Measurements from ENCODE around the gene DTX1.

The DTX1 gene

GRCh38 chr12:113055594-113056380, 743 bp upstream of the DTX1 start:
- no peak for DNase-seq

- DNase-seq = no peak
Observed at GRCh38 chr12:113056381-113056630, 224 bp upstream of the DTX1 start.

DNA sequence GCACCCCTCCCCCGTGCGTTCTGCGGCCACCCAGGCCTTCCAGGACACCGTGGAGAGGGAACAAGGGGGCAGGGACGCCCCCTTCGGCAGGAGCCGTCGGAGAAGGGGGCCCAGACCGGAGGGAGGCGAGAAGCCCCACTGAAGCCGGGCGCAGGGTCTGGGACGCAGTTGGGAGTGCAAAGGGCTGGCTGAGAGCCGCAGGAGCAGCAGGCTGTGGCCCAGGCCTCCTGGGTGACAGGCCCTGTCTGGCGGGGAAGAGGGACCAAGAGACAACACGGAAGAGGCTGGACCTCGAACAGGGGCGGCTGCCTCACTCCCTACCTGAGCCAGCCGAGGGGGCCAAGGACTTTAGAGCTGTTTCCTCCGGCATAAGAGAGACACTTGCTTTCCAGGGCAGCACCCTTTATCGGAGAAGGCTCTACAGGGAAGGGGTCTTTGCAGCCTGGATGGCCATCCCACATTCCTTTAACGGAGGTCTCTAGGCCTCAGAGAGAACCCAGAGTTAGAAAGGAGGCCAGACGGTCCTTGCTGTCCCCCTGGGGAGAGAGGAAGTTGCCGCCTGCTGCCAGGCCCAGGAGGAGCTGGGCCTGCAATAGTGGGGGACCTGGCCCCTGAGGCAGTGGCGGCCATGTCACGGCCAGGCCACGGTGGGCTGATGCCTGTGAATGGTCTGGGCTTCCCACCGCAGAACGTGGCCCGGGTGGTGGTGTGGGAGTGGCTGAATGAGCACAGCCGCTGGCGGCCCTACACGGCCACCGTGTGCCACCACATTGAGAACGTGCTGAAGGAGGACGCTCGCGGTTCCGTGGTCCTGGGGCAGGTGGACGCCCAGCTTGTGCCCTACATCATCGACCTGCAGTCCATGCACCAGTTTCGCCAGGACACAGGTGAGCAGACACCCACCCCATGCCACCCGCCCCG, 1.3 kb downstream of the DTX1 start:
- DNase-seq = no peak

DNA sequence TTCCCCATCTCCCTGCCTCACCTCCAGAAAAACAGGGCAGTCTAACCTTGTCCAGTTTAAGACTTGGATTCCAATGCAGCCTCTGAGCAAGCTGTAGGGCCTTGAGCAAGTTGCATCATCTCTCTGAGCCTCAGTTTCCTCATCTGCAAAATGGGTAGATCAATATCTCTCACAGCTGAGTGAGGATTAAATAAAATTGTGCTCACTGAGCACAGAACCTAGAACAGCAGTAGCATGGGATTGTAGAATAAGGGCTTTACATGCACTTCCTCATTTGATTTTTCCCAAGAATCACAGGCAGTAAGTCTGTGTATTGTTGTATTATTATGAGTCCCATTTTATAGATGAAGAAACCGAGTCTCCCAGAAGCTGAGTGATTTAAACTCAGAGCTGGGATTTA, 2.0 kb downstream of the DTX1 start:
- DNase-seq = no peak

DNA sequence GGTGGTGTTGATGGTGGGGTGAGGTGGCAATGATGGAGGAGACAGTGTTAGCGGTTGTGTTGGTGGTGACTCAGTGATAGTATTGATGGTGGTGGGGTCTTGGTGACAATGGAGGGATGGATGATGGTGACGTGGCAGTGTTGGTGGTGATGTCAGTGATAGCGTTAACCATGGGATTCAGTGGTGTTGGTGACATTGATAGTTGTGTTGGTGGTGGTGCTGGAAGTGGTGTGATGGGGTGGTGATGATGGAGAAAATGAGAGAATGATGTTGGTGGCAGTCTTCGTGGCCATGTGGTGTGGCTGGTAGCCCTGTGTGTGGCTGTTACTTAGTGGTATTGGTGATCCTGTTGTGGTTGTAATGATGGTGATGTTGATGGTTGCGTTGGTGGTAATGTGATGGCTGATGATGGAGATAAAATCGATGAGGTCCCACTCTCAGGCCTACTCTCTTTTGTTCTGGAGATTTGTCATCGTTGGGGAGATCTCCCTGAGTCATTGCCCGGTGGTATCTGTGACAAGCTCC, 2.6 kb downstream of the DTX1 start:
- DNase-seq = no peak

DNA sequence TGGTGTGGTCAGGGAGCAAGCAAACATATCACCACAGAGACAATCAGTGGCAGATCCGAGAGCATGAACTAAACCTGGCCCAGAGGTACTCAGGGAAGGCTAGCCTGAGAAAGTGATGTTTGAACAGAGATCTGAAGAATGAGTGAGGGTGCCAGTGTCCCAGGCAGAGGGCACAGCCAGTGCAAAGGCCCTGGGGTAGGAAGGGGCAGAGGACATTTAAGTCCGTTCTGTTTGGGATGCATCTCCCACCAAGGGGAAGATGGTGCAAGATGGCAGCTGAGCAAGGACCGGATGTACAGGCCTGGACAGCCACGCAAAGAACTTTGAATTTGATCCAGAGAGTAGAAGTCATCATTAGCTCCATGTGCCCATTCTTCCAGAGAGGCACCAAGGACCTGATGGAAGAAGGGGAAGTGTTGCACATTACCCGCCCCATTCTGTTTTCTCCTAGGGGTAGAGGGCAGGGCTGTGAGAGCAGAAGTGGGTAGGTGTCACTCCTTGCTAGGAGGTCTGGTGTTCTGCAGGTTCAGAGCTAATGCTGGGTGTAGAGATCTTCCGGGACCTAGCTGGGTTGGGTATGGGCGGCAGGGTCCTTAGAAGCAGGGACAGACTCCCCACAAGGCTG, 3.9 kb downstream of the DTX1 start:
- DNase-seq = no peak

- no peak for DNase-seq
Observed at GRCh38 chr12:113061061-113061694, 4.6 kb downstream of the DTX1 start.

GRCh38 chr12:113062502-113063395, 6.2 kb downstream of the DTX1 start:
- DNase-seq = no peak

DNA sequence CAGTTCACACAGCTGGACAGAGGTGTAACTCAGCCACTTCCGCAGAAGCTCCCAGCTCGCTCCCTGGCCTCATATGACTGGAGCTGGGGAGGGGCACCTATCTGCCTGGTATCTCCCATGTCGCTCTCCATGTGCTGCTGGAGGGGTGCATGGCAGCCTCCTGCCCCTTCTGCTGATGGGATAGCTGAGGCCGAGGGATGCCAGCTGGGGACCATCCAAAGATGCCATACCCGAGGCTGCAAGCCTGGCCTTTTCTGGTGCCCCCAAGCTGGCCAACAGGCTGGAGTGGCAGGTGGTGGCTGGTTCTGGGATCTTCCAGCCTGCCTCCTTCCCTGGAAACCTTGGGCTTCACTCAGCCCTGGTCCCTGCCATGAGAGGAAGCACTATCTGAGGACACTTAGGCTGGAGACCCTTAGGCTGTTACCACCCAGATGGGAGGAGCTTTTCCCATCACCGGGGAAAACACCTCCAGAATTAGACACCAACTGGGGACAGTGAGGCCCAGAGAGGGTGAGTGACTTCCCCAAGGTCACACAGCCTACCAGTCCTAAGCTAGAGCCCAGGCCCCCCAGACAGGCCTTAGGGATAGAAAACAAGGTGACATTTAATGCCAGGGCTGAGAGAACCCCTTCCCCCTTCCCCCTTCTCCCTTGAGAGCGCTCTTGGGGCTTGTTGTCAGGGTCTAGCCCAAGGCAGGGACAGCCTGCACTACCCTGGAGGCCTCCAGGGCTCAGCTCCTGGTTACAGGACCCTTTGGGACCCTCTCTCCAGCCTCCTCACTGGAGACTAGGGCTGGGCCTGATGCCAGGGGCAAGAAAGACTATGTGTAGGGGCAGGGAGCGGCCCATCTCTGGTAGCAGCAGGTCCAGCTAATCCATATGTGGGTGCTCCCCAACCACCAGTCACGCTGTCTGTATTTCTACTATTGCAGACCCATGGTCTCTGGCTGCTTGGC, 7.1 kb downstream of the DTX1 start:
- DNase-seq = no peak

- no peak for DNase-seq
Observed at GRCh38 chr12:113064395-113065125, 8.0 kb downstream of the DTX1 start.

GRCh38 chr12:113065126-113066007, 8.8 kb downstream of the DTX1 start:
- no peak for DNase-seq

- DNase-seq = no peak
Observed at GRCh38 chr12:113066813-113067400, 10.4 kb downstream of the DTX1 start.

- no peak for DNase-seq
Observed at GRCh38 chr12:113067987-113068935, 11.7 kb downstream of the DTX1 start.

DNA sequence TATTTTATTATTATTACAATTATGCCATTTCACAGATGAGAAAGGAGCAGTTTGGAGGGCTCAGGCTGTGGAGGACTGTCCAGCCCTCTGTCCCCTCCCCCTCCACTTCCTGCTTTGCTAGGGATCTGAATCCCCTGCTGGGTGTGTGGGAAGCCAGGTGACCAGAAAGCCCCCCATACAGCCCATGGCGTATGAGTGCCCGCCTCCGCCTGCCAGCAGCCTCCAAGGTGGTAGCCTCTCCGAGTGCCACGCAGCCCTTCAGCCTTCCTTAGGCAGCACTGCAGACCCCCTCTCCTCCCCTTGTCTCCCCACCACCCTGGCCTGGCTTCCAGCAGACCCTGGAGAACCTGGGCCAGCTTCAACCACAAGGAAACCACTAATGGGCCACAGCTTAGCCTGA, 12.6 kb downstream of the DTX1 start:
- DNase-seq = no peak

GRCh38 chr12:113069751-113070116, 13.2 kb downstream of the DTX1 start:
- DNase-seq = no peak

GRCh38 chr12:113070117-113070906, 13.8 kb downstream of the DTX1 start:
- DNase-seq = no peak

Measured in effector CD8-positive, alpha-beta T cell (primary cell).